Right lobe of liver (tissue), 6 donors: Measurements from ENCODE around the gene SSR4. TPM values are rescaled to one million over a fixed set of nuclear protein-coding genes. Genes with fewer than 3 reads are reported as not detected.

Experiments
- ATAC-seq, 4 donors: fragments of 200-7000 bp; cut with Tn5 transposase; one replicate each; pipeline ENCODE4 v1.9.1; 2020; ENCODE audit warnings: mild to moderate bottlenecking in 4 of 4, moderate library complexity in 4 of 4
- DNase-seq, 3 donors: peaks; one replicate each; pipeline ENCODE4 v3.0.0-alpha.2; 2020
- H3K27ac ChIP-seq, 3 donors: fragments of 200-600 bp; one replicate each; pipeline ENCODE4 v1.8.0; 2022
- H3K27me3 ChIP-seq, 2 donors: fragments of 200-600 bp; one replicate each; pipeline ENCODE4 v1.8.0; 2022
- H3K36me3 ChIP-seq, 4 donors: fragments of 200-600 bp; sonication (generic) in 1 of 4; one replicate each; pipeline versions ENCODE4 v1.5.1 to v1.8.0; 2017 to 2022; ENCODE audit warnings: control low read depth in 1 of 4
- H3K4me1 ChIP-seq, 4 donors: fragments of 200-600 bp; sonication (generic) in 1 of 4; one replicate each; pipeline versions ENCODE4 v1.5.1 to v1.8.0; 2017 to 2022; ENCODE audit warnings: control low read depth in 1 of 4
- H3K4me3 ChIP-seq, 3 donors: fragments of 200-600 bp; one replicate each; pipeline ENCODE4 v1.8.0; 2022
- H3K9me3 ChIP-seq, 4 donors: fragments of 200-600 bp; sonication (generic) in 1 of 4; one replicate each; pipeline versions ENCODE4 v1.5.1 to v1.8.0; 2017 to 2022; ENCODE audit warnings: control low read depth in 1 of 4
- CTCF ChIP-seq, 4 donors: fragments of 200-600 bp in 3 of 4; fragments of 450-650 bp in 1 of 4; IDR thresholded peaks; one replicate each; pipeline versions ENCODE4 v1.5.1 to v1.8.0; 2016 to 2022; ENCODE audit warnings: antibody characterized with exemption in 4 of 4, mild to moderate bottlenecking in 2 of 4
- POLR2A ChIP-seq: fragments of 450-650 bp; IDR thresholded peaks from one replicate; pipeline ENCODE4 v1.6.1; 2017; ENCODE audit warnings: antibody characterized with exemption, mild to moderate bottlenecking
- whole genome bisulfite sequencing: methylation state at CpG from one replicate; pipeline ENCODE4 v1.1.6; 2018; ENCODE audit warnings: low coverage, low lambda C conversion rate; ENCODE audit not compliant: insufficient coverage; ENCODE audit errors: missing lambda C conversion rate; 5-methylcytosine and 5-hydroxymethylcytosine counted together
- intact Hi-C, 2 donors: fragments of 100-400 bp; cut with DNase I; formaldehyde crosslinking; loops; one replicate each; pipeline versions ENCODE4 v1.11.2 to v1.14.1; 2022
- total RNA-seq, 6 experiments: library from RNA; depleted of rRNA in 2 of 6; stranded (reverse); fragments of >200 nt in 2 of 6; fragmentation: NEBNext Ultra II Directional in 3 of 6; extraction: Animal tissue kit (Norgen Biotek cat#: 25700) in 3 of 6; gene quantifications; one replicate each; pipeline versions ENCODE4 v1.1.0 to v1.2.4, GENCODE V29; 2016 to 2023
- donor health status: DM: no; HTN: yes; CAD: no.
- donor health status: DM: no; HTN: no; CAD: no.
- donor health status: DM: no; HTN: no; CAD: no.
- donor health status: DM: no; HTN: yes; CAD: no.
- donor health status: DM: no; HTN: yes; CAD: no.

SSR4 gene
- total RNA-seq, 6 experiments from 2014 or later = 150 to 221 (median 205) TPM

DNA sequence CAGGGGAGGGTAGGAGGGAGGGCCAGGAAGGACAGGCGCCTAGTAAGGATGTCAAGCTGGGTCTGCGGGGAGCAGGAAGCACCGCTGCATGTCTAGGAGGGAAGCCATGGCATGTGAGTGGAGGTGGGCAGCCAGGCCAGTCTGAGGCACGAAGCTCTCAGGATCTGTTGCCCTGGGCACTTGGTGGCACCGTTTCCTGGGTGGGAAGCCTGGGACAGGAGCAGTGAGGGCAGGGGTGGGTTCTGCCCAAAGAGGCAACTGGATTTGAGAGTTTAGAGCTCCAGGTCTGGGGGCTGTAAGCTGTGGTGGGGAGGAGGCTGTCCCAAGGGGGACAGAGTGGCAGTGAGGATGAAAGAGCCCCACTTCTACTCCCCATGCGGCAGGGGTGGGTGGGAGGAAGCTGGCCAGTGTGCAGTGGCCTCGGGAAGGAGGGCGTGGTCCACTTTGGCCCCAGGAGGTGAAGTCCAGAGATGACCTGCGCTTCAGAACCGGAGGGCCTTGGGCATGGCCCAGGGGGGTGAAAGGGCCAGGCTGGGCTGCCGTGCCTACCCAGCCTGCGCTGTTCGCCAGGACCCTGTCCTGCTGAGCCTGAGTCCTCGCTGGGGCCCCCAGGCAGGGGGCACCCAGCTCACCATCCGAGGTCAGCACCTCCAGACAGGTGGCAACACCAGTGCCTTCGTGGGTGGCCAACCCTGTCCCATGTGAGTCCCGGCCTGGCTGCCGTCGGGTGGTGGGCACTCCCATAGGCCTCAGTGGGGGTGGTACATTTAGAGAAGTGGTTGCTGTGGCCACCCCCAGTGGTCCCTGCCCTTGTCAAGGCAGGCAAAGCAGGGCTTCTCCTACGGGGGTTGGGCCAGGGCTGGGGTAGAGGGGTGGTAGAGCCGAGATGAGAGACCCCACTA is 21.9 kb upstream of the SSR4 start:
- TF ChIP-seq CTCF (IDR thresholded peaks at IDR 0.05) (no peak), POLR2A (no peak)
- Histone ChIP-seq H3K27me3 (no peaks in the 10 kb centered on the region), H3K9me3 (no peaks in the 10 kb centered on the region), H3K36me3 (no peaks in the 10 kb centered on the region), H3K27ac (no peak overlapping the region), H3K4me3 (no peak overlapping the region), H3K4me1 (no peaks in the 10 kb centered on the region)
- ATAC-seq (no peak), DNase-seq (peak in 2 of 3 donors; percentile 14 to 40)
- intact Hi-C loops = no loop called here
- WGBS = 67% methylated on average over 3 of the region's 21 CpGs

- intact Hi-C loops = no loop called here
- Histone ChIP-seq H3K4me3 (no peak overlapping the region), H3K9me3 (no peaks in the 10 kb centered on the region), H3K4me1 (no peaks in the 10 kb centered on the region), H3K36me3 (no peaks in the 10 kb centered on the region), H3K27ac (no peak overlapping the region), H3K27me3 (no peaks in the 10 kb centered on the region)
- TF ChIP-seq POLR2A (no peak), CTCF (IDR thresholded peaks at IDR 0.05) (no peak)
- no peak for ATAC-seq
- WGBS = 80% methylated on average over 4 of the region's 23 CpGs
- peak in 2 of 3 donors; percentile 8 to 48 for DNase-seq
Observed at GRCh38 chrX:153773218-153773611, 21.3 kb upstream of the SSR4 start.

DNA sequence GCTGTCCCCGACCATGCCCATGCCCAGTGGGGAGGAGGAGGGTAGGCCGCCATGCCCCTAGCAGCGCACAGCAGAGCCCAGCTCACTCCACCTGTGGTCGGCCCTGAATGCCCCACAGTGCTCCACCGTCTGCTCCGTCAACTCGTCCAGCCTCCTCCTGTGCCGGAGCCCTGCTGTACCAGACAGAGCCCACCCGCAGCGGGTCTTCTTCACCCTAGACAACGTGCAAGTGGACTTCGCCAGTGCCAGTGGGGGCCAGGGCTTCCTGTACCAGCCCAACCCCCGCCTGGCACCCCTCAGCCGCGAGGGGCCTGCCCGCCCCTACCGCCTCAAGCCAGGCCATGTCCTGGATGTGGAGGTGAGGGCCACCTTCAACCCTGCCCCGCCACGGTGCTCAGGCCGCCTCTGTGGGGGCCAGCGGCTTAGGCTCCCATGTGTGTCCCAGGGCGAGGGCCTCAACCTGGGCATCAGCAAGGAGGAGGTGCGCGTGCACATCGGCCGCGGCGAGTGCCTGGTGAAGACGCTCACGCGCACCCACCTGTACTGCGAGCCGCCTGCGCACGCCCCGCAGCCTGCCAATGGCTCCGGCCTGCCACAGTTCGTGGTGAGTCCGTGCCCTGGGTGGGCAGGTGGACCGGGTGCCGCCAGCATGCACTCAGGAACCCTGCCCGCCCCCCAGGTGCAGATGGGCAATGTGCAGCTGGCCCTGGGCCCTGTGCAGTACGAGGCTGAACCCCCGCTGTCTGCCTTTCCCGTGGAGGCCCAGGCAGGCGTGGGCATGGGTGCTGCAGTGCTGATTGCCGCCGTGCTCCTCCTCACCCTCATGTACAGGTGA is 20.5 kb upstream of the SSR4 start:
- ATAC-seq = no peak
- H3K4me1 ChIP-seq = no peaks in the 10 kb centered on the region
- no peaks in the 10 kb centered on the region for H3K9me3 ChIP-seq
- no peaks in the 10 kb centered on the region for H3K27me3 ChIP-seq
- H3K36me3 ChIP-seq = no peaks in the 10 kb centered on the region
- no peak for TF ChIP-seq CTCF (IDR thresholded peaks at IDR 0.05)
- TF ChIP-seq POLR2A = no peak
- intact Hi-C loops = no loop called here
- H3K4me3 ChIP-seq = no peak overlapping the region
- peak in 2 of 3 donors; percentile 19 to 51 for DNase-seq
- no CpG with 5 or more reads among the region's 48 CpGs for WGBS
- H3K27ac ChIP-seq = no peak overlapping the region

GRCh38 chrX:153774576-153775292 is 19.7 kb upstream of the SSR4 start:
- H3K4me3 ChIP-seq = no peak overlapping the region
- DNase-seq = peak in 2 of 3 donors; percentile 14 to 56
- no peaks in the 10 kb centered on the region for H3K36me3 ChIP-seq
- intact Hi-C loops = no loop called here
- no peaks in the 10 kb centered on the region for H3K27me3 ChIP-seq
- WGBS = 100% methylated on average over 1 of the region's 37 CpGs
- ATAC-seq = no peak
- no peaks in the 10 kb centered on the region for H3K9me3 ChIP-seq
- no peak overlapping the region for H3K27ac ChIP-seq
- TF ChIP-seq POLR2A = no peak
- no peaks in the 10 kb centered on the region for H3K4me1 ChIP-seq
